H9 (cell line): ENCODE measurements around the gene ENKD1. TPM values are rescaled to one million over a fixed set of nuclear protein-coding genes. Genes with fewer than 3 reads are reported as not detected.

Experiments
- DNase-seq: peaks from one replicate; pipeline ENCODE4 v3.0.0-alpha.2; 2017
- H2AFZ ChIP-seq: one replicate; pipeline ENCODE4 v1.6.1; 2013; ENCODE audit warnings: mild to moderate bottlenecking, low read length, control low read depth, moderate library complexity
- H2AK5ac ChIP-seq: 2 replicates; pipeline ENCODE4 v1.6.1; 2013; ENCODE audit warnings: low read length, control low read depth, mixed read lengths; ENCODE audit not compliant: insufficient read length
- H2BK120ac ChIP-seq: one replicate; pipeline ENCODE4 v1.6.1; 2013; ENCODE audit warnings: low read depth, mild to moderate bottlenecking, low read length, control low read depth, inconsistent platforms; ENCODE audit not compliant: poor library complexity, severe bottlenecking
- H2BK12ac ChIP-seq: 2 replicates; pipeline ENCODE4 v1.6.1; 2013; ENCODE audit warnings: low read length, control low read depth, mixed read lengths, low read depth; ENCODE audit not compliant: insufficient read length
- H2BK15ac ChIP-seq: 2 replicates; pipeline ENCODE4 v1.6.1; 2013; ENCODE audit warnings: low read depth, low read length, control low read depth
- H2BK20ac ChIP-seq: one replicate; pipeline ENCODE4 v1.6.1; 2013; ENCODE audit warnings: low read depth, mild to moderate bottlenecking, low read length, control low read depth, inconsistent platforms; ENCODE audit not compliant: poor library complexity, severe bottlenecking
- H2BK5ac ChIP-seq: 2 replicates; pipeline ENCODE4 v1.6.1; 2013; ENCODE audit warnings: low read length, control low read depth, mixed read lengths; ENCODE audit not compliant: insufficient read length
- H3K14ac ChIP-seq: 2 replicates; pipeline ENCODE4 v1.6.1; 2013; ENCODE audit warnings: low read length, control low read depth; ENCODE audit not compliant: insufficient read depth
- H3K18ac ChIP-seq: 2 replicates; pipeline ENCODE4 v1.6.1; 2013; ENCODE audit warnings: low read depth, mild to moderate bottlenecking, mixed read lengths, low read length, control low read depth; ENCODE audit not compliant: insufficient read length
- H3K23ac ChIP-seq: 2 replicates; pipeline ENCODE4 v1.6.1; 2013; ENCODE audit warnings: low read length, control low read depth, mixed read lengths, low read depth; ENCODE audit not compliant: insufficient read length
- H3K23me2 ChIP-seq: 2 replicates; pipeline ENCODE4 v1.6.1; 2013; ENCODE audit warnings: low read depth, mild to moderate bottlenecking, mixed read lengths, low read length, control low read depth; ENCODE audit not compliant: insufficient read length, poor library complexity, severe bottlenecking
- H3K27ac ChIP-seq: 2 replicates; pipeline ENCODE4 v1.5.1; 2013; ENCODE audit warnings: low read length, control low read depth, mixed read lengths, low read depth; ENCODE audit not compliant: insufficient read length
- H3K27me3 ChIP-seq: 2 replicates; pipeline ENCODE4 v1.6.1; 2013; ENCODE audit warnings: low read length, control low read depth, inconsistent platforms; ENCODE audit not compliant: insufficient read depth
- H3K4ac ChIP-seq: 2 replicates; pipeline ENCODE4 v1.6.1; 2013; ENCODE audit warnings: low read depth, mild to moderate bottlenecking, control low read depth, inconsistent platforms, low read length, moderate library complexity
- H3K4me1 ChIP-seq: 2 replicates; pipeline ENCODE4 v1.6.1; 2013; ENCODE audit warnings: low read length, control low read depth, inconsistent platforms; ENCODE audit not compliant: insufficient read depth
- H3K4me2 ChIP-seq: 2 replicates; pipeline ENCODE4 v1.6.1; 2013; ENCODE audit warnings: low read length, control low read depth, mixed read lengths; ENCODE audit not compliant: insufficient read length, insufficient read depth
- H3K56ac ChIP-seq: 2 replicates; pipeline ENCODE4 v1.6.1; 2013; ENCODE audit warnings: low read depth, mild to moderate bottlenecking, mixed read lengths, low read length, control low read depth; ENCODE audit not compliant: insufficient read length
- H3K79me1 ChIP-seq: 2 replicates; pipeline ENCODE4 v1.6.1; 2013; ENCODE audit warnings: low read depth, mild to moderate bottlenecking, moderate library complexity, low read length, control low read depth, inconsistent platforms; ENCODE audit not compliant: insufficient read depth, poor library complexity, severe bottlenecking
- H3K79me2 ChIP-seq: 2 replicates; pipeline ENCODE4 v1.6.1; 2013; ENCODE audit warnings: low read length, control low read depth, inconsistent platforms; ENCODE audit not compliant: insufficient read depth
- H3K9ac ChIP-seq: 2 replicates; pipeline ENCODE4 v1.6.1; 2013; ENCODE audit warnings: low read length, control low read depth, mixed read lengths; ENCODE audit not compliant: insufficient read length; ENCODE audit errors: extremely low read depth
- H3K9me3 ChIP-seq: one replicate; pipeline ENCODE4 v1.6.1; 2013; ENCODE audit warnings: low read depth, low read length, inconsistent platforms; ENCODE audit not compliant: control insufficient read depth
- H3T11ph ChIP-seq: one replicate; pipeline ENCODE4 v1.6.1; 2013; ENCODE audit warnings: mild to moderate bottlenecking, low read length, control low read depth, inconsistent platforms
- H4K20me1 ChIP-seq: one replicate; pipeline ENCODE4 v1.6.1; 2013; ENCODE audit not compliant: control insufficient read depth, insufficient read length, insufficient read depth
- H4K5ac ChIP-seq: 2 replicates; pipeline ENCODE4 v1.6.1; 2013; ENCODE audit warnings: low read depth, mild to moderate bottlenecking, mixed read lengths, low read length, control low read depth; ENCODE audit not compliant: insufficient read length
- H4K8ac ChIP-seq: replicated peaks from 2 replicates; pipeline ENCODE4 v1.6.1; 2013; ENCODE audit warnings: low read length, control low read depth, mixed read lengths, low read depth; ENCODE audit not compliant: insufficient read length
- H4K91ac ChIP-seq: 2 replicates; pipeline ENCODE4 v1.6.1; 2013; ENCODE audit warnings: low read depth, mild to moderate bottlenecking, moderate library complexity, mixed read lengths, low read length, control low read depth; ENCODE audit not compliant: insufficient read length
- H3K27ac Mint-ChIP-seq, 3 experiments: 2 replicates in 2 of 3; 3 replicates in 1 of 3; pipeline ENCODE4 v1.8.0; 2020 to 2021; ENCODE audit warnings: mixed read lengths in 3 of 3, mild to moderate bottlenecking in 1 of 3, moderate library complexity in 1 of 3
- H3K27me3 Mint-ChIP-seq: 2 replicates; pipeline ENCODE4 v1.8.0; 2021; ENCODE audit warnings: low read depth, mild to moderate bottlenecking, moderate library complexity, mixed read lengths
- H3K36me3 Mint-ChIP-seq, 3 experiments: 2 replicates in 2 of 3; 3 replicates in 1 of 3; pipeline ENCODE4 v1.8.0; 2020 to 2021; ENCODE audit warnings: low read depth in 3 of 3, mixed read lengths in 3 of 3; ENCODE audit not compliant: insufficient read depth in 1 of 3
- H3K4me1 Mint-ChIP-seq, 2 experiments: 2 replicates each; pipeline ENCODE4 v1.8.0; 2020; ENCODE audit warnings: mixed read lengths in 2 of 2
- H3K4me3 Mint-ChIP-seq, 2 experiments: 2 replicates in 1 of 2; 3 replicates in 1 of 2; pipeline ENCODE4 v1.8.0; 2020 to 2021; ENCODE audit warnings: mild to moderate bottlenecking in 2 of 2, mixed read lengths in 2 of 2, moderate library complexity in 1 of 2
- H3K9me3 Mint-ChIP-seq, 2 experiments: 2 replicates in 1 of 2; 3 replicates in 1 of 2; pipeline ENCODE4 v1.8.0; 2020; ENCODE audit warnings: mild to moderate bottlenecking in 2 of 2, mixed read lengths in 2 of 2, moderate library complexity in 1 of 2
- CTCF ChIP-seq: fragments of 200-600 bp; sonication (generic); conservative IDR thresholded peaks from 3 replicates; pipeline ENCODE4 v1.8.0; 2021; ENCODE audit warnings: antibody characterized with exemption, mild to moderate bottlenecking
- WGBS: extraction: QIAGEN DNeasy Blood & Tissue Kit; methylation state at CpG from one replicate; pipeline ENCODE4 v1.1.7; 2013; ENCODE audit warnings: missing lambda C conversion rate, low lambda C conversion rate, mixed read lengths; ENCODE audit not compliant: insufficient read length; ENCODE audit errors: extremely low coverage; 5-methylcytosine and 5-hydroxymethylcytosine counted together
- total RNA-seq: library from RNA; stranded (reverse); gene quantifications from 2 replicates; pipeline ENCODE4 v1.2.1, GENCODE V29; 2021

Gene ENKD1
- total RNA-seq, 1 experiment from 2014 or later = 9.5 TPM

DNA sequence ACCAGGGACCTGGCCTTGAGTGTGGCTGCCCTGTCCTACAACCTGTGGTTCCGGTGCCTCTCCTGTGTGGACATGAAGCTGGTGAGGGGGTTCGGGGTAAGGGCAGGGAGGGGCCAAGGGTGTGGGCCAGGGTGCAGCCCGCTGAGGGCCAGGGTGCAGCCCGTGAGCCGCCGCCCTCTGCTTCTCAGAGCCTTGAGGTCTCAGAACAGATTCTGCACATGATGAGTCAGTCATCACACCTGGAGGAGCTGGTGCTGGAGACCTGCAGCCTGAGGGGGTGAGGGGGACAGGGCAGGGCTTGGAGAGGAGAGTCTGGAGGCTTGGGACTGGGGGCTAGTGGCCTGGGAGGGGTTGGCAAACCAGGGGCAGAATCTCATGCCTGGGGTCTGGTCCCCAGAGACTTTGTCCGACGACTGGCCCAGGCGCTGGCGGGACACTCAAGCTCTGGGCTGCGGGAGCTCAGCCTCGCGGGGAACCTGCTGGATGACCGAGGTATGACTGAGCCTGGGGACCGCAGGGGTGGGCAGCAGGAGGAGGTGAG lies 19.4 kb downstream of the ENKD1 start:
- peaks cover 3 to 9% of the 10 kb centered on the region in 2 experiments; a peak in 3 of 4 replicates for H3K4me1 Mint-ChIP-seq

More for the DNA sequence above, 19.4 kb downstream of the ENKD1 start:
- H2BK5ac ChIP-seq = no peak overlapping the region
- no peak for DNase-seq
- H3K27ac ChIP-seq = no peak overlapping the region
- Mint-ChIP-seq H3K27ac (no peak overlapping the region), H3K9me3 (no peaks in the 10 kb centered on the region), H3K27me3 (peaks cover 9% of the 10 kb centered on the region), H3K36me3 (peaks cover 6 to 26% (median 23%) of the 10 kb centered on the region in 3 experiments; a peak in 6 of 7 replicates), H3K4me3 (no peak overlapping the region; a peak in 1 of 5 replicates)
- H4K5ac ChIP-seq = no peak overlapping the region
- H3K23ac ChIP-seq = no peak overlapping the region
- no peaks in the 10 kb centered on the region for H4K20me1 ChIP-seq
- no peak overlapping the region for H3K4me2 ChIP-seq
- H3K9me3 ChIP-seq = no peaks in the 10 kb centered on the region
- no peak overlapping the region for H3K14ac ChIP-seq
- H3K4ac ChIP-seq = no peak overlapping the region
- no peak overlapping the region for H2BK15ac ChIP-seq
- no peak overlapping the region for H3K9ac ChIP-seq
- WGBS = no CpG with 5 or more reads among the region's 15 CpGs
- H3K56ac ChIP-seq = no peak overlapping the region
- no peak overlapping the region for H2BK12ac ChIP-seq
- H3K27me3 ChIP-seq = no peaks in the 10 kb centered on the region
- no peak for TF ChIP-seq CTCF
- no peak overlapping the region for H3T11ph ChIP-seq
- no peak overlapping the region for H2AK5ac ChIP-seq
- no peak overlapping the region for H2BK120ac ChIP-seq
- H3K18ac ChIP-seq = no peak overlapping the region
- H4K8ac ChIP-seq = no peak overlapping the region
- H3K4me1 ChIP-seq = no peaks in the 10 kb centered on the region
- no peak overlapping the region for H2BK20ac ChIP-seq
- H3K79me1 ChIP-seq = no peaks in the 10 kb centered on the region
- H4K91ac ChIP-seq = no peak overlapping the region
- no peaks in the 10 kb centered on the region for H3K79me2 ChIP-seq
- H3K23me2 ChIP-seq = peaks cover 8% of the 10 kb centered on the region
- H2AFZ ChIP-seq = no peak overlapping the region
